ENCODE results near the gene SBNO2.

Gene SBNO2

DNA sequence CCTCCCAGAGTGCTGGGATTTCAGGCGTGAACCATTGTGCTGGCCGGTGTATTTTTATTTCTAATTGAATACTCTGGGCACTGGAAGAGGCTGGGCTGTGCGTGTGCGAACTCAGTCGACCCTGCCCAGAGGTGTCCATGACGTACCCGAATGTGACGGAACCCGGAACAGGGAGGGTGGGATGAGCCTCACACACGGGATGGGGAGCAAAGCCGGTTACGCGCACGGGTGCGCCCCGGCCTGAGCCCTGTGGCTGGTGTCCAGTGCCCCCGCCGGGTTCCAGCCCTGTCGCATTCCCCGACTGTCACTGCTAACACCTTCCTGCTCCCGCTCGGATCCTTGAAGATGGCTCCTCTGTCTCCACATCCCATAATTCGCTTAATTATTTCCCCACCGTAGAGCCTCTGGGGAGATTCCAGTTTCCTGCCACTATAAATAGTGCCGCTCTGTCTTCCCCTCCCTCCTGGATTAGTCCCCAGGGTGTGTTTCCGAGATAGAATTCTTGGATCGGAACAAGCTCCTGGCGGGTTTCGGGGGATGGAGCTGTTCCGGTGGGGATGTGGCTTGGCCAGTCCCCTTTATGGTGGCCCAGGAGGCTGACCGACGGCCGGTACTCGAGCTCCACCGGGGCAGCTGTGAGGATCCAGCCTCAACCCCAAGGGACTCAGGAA, 22.0 kb downstream of the SBNO2 start:
- no peak for DNase-seq

DNA sequence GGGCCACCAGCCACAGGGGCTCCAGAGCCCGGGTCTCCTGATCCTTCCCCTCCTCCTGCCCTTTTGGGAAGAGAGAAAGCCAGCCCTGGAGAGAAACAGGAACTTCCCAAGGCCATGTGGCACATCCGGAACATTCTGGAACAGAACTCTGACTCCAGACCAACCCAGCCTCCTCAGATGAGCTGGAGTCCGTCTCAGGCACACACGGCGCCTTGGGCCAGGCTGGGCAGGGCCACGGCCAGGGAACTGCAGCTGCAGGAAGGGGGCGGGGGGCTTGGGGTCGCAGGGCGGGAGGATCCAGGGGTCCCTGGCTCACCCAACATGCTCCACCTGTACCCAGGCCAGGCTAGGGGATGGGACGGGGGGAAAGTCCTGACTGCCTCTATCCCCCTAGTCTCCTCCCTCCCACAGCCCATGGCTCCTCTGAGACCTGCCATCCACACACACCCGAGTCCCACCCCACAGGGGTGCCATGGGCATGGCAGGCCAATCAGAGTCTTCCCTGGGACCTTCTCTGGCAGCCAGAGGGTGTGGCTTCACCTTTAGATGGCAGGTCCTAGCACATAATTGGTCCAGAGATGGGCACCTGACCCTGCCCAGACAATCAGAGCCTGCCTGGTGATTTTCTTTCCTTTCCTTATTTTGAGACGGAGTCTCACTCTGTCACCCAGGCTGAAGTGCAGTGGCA, 22.9 kb downstream of the SBNO2 start:
- DNase-seq: no peak

DNA sequence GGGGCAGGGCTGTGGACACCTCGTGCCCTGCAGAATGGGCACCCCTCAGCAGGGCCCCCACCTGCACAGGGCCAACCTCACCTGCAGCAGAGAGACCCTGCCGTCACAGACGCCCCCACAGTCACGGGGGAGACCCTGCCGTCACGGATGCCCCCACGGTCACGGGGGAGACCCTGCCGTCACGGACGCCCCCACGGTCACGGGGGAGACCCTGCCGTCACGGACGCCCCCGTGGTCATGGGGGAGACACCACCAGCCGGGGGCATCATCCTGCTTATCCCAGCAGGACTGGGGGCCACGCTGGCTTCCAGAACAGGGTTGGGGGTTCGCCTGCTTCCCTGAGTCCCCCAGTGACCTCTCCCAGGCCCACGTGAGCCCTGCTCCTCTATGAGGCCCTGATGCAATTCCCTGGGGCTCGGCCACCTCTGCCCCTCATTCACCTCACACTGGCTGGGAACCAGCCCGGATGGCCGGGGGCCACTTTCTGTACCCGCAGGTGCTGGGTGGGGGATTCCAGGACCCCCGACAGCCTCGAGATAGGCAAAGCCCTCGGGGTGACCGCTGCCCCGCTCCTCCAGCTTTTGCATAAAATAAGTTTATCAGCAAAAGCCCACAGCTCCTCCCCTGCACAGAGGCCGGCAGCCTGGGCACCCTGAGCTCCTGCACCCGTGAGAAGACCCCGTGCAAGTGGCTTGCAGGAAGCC, 23.6 kb downstream of the SBNO2 start:
- DNase-seq: no peak

DNA sequence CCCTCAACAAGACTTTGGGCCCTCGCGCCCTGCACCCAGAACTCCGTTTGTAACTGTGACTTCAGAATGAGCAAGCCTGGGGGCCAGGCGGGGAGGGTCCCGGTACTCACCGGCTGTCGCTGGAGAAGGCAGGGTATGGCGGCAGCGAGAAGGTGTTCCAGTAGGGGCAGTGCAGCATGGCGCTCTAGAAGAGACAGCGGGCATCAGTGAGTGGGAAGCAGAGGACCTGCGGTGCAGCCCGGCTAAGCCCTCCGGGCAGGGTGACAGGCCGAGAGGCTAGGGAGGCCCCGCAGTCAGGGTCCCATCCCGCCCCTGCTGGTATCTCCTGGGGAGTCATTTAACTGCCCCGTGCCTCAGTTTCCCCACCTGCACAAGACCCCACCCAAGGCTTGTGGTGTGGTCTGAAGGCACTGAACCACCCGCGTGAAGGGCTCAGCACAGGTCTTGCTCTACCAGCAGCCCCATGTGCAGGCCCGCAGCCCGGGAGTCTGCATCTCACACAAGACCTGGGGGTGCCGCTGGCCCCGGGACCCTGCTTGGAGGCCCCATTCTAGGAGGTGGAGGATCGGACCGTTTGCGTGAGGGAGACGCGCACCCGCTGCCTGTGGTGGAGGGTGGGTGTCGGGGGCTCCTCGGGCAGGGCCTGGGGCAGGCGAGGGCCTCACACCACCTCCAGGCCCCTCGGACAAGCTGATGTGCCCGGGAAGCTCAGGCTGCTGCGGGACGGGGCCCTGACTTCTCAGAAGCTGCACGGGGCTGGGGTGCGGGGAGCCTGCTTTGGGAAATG, 24.6 kb downstream of the SBNO2 start:
- no peak for DNase-seq

DNA sequence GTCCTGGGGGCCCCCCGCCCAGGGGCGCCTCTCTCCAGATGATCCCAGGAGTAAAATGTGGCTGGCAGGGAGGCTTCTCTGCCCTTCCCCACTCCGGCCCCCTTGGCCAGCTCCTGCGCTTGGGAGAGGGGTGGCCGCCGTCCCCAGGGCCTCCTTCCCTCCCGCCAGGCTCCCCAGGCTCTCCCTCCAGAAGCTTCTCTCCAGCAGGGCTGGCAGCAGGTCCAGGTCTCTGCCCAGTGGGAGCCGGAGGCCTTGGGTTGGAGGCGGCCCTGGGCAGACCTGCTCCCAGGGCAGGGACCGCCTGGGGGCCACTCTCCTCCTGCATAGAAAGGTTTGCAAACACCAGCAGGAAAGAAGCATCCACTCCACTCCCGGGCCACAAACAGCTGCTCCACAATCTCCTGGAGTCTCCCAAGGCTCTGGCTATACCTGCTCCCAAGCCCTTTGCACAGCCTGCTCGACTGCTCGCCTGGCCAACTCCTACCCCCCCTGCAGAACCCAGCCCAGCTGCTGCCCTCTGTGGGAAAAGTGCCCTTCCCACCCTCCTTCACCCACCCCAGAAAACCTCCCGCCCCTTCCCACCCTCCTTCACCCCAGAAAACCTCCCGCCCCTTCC, 26.0 kb downstream of the SBNO2 start:
- DNase-seq: no peak

DNA sequence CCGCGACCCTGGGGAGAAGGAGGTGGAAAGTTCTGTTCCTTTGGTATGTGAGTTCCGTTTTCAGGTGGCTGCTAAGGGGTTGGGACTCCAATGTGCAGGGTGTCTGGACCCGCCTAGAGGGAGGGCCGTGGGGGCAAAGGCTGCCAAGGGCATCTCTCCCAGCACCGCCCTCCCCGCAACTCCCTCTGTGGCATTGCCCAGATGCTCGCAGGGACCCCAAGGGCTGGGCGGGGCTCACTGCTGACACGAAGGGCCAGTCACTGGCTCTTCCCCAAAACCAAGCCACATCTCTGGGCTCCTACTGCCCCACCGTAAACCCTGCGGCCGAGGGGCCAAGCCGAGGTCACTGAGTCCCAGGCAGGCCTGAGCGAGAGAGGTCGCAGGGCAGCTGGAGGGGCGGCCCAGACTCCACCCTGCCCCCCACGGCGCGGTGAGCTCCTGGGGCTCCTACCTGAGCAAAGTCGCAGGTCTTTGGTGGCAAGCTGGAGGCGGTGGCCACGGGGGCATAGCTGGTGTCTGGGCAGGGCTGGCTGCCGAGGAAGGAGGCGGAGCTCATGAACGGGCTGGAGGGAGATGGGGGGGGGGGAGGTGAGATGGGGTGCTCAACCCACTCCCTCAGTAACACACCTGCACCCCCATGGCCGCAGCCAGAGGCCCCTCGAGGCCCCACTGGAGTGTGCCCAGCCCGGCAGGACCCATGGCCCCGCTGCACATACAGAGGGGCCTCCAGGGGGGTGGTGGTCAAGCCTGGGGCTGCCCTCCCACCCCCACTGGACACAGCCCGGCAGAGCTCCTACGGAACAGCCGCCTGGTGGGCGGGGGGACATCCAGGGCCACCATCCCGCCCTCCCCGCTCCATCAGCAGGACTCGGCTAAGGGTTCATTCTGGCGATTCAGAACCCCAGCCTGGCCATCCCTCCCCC, 26.9 kb downstream of the SBNO2 start:
- no peak for DNase-seq

DNA sequence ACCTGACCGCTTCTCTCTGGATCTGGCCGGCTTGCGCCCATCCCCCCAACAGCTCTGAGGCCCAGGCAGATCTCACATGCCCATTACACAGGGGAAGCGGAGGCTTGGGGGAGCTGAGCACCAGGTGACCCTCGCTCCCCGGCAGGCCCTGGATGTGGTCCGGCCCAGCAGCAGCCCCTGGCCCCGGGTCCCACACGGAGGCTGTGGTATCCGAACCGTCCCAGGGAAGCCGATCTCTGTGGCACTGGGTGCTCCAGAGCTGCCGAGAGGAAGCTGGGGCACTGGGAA, 27.7 kb downstream of the SBNO2 start:
- no peak for DNase-seq

DNA sequence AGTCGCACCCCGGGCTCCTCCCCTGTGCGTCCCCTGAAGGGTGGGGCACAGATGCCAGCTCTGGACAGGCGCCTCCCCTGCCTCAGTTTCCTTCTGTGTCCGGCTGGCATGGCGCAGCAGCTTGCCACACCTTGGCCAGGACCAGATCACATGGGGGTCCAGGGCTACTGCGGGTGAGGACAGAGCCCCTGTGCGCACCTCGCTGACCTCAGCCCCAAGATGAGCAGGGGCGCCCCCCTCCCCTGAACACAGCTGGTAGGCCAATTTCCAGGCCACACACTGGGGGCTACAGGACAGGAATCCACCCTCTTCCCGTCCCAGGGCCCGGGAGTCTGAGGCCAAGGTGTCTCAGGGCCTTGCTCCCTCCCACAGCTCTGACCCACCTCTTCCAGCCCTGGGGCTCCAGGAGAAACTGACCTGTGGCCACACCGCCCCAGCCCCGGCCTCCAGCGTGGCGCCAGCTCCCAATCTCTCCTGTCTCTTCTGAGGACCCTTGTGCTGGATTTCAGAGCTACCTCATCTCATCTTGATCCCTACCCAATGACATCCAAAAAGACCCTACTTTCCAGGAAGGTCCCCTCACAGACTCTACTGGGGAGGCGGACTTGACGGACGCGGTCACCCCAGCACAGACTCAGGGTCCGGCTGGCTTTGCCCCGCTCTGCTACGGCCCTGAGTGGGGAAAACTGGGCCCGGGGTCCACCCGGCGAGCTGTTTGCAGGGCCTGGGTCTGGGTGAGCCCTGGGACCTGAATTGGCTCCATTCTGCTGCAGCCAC, 28.2 kb downstream of the SBNO2 start:
- DNase-seq: no peak

DNA sequence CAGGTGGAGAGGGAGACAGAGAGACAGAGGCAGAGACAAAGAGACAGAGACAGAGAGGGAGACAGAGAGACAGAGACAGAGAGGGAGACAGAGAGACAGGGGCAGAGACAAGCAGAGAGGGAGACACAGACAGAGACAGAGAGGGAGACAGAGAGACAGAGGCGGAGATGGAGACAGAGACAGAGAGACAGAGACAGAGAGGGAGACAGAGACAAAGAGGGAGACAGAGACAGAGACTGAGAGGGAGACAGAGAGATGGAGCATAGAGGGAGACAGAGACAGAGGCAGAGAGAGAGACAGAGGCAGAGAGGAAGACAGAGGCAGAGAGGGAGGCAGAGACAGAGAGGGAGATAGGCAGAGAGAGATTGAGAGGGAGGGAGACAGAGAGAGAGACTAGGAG, 29.3 kb downstream of the SBNO2 start:
- no peak for DNase-seq

DNA sequence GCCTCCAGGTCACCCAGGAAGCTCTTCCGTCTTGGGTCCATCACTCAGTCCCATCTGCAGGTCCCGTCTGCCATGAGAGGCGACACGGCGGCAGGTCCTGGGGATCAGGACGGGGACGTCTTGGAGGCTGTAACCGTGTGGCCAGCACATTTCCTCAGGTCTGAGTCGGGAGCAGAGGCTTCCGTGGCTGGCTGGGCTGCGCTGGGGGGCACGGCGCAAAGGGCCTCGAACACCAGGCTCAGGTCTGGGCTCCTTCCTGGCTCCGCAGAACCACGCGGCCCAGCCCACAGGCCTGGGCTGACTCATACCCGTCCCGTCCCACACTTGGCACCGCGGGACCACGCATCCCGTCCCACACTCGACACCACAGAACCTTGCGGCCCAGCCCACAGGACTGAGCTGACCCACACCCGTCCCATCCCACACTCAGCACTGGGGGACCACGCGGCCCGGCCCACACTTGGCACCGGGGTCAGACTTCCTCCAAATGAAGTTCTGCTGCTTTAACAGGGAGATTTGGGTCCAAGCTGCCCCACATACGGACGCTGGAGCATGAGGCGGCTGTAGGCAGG, 30.2 kb downstream of the SBNO2 start:
- no peak for DNase-seq

DNA sequence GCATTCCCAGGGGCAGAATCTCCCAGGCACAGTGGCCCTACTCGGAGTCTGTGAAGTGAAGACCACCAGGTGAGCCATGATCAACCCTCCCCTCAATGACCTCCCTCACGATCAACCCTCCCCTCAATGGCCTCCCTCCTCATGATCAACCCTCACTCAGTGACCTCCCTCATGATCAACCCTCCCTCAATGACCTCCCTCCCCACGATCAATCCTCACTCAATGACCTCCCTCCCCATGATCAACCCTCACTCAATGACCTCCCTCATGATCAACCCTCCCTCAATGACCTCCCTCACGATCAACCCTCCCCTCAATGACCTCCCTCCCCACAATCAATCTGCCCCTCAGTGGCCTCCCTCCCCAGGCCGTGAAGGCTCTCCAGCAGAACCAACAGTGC, 32.1 kb downstream of the SBNO2 start:
- no peak for DNase-seq

DNA sequence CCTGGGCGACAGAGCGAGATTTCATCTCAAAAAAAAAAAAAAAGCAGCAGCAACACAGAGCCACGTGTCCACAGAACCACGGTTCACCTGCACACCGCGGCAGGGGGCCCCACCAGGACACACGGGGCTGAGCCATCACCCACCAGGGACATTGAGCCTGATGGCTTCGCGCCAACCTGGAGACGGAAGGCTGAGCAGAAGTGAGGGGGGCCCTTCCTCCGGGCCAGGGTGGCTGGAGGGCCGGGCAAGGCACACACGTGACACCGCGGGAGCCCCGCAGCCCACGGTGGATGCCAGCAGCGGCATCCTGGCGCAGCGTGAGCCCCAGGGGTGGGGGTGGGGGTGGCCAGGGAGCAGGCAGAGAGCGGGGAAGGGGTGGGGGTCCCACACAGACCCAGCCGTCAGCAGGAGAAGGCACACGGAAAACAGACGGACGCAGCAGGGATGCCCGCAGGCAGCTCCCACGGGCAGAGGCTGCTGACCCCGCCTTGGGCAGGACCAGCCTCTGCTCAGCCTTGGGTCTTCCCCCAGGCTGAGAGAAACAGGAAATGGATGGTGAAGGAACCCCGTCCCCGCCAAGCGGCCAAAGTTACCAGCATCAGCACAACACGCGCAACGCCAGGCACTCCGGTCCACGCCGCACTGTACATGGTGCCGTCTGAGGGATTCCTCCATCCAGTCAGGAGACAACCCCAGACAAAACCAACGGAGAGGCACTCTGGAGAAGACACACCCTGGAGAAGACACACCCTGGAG, 33.6 kb downstream of the SBNO2 start:
- no peak for DNase-seq

DNA sequence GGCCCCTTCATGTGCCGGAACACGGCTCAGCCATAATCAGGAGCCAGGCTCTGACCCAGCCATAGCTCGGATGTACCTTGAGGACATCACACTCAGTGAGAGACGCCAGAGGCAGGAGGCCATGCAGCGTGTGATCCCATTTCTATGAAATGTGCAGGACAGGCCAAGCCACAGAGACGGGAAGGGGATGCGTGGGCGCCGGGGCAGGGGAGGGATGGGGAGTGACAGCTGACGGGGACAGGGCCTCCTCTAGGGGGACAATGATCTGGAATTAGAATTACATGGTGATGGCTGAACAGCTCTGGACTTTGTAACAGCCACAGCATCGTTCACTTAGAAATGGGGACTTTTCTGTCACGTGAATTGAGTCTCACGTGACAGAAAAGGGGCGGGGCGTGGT, 34.9 kb downstream of the SBNO2 start:
- DNase-seq: no peak

DNA sequence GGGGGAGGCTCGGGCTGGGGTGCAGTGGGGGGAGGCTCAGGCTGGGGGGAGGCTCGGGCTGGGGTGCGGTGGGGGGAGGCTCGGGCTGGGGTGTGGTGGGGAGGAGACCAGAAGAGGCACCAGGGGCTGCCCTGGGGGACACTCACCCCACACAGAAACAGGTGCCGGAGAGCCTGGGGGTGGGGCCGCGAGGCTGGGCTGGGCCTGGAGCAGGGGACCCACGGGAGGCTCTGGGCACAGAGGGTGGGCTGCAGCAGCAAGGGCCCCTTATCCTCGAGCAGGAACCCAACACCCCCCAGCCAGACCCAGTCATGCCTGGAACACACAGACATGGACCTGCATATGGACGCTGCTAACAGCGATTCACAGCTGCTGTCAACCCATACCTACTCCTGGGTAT, 35.9 kb downstream of the SBNO2 start:
- DNase-seq: no peak

DNA sequence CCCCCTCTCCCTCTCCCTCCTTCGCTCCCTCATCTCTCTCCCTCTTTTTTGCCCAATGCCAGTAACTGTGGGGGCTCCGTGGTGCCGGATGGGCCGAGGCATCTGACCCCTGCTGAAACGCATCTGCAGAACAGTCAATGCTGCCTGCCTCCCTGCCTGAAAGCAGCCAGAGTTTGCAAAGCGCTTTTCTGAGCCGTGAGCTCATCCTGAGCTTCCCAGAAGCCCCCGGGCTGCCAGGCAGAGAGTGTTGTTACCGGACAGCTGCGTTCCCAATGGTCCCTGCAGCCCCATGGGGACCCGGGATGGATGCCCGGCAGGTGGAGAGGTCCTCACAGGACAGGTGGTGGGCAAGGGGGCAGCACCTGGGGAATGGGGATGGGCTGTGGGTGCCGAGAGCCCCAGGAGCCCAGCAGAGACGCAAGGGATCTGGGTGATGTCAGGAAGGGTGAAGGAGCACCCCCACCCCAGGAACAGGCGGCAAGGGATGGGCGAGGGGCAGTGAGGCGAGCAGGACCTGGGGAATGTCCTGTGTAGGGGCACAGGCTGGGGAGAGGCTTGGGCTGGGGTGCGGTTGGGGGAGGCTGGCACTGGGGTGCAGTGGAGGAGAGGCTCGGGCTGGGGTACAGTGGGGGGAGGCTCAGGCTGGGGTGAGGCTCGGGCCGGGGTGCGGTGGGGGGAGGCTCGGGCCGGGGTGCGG, 37.3 kb downstream of the SBNO2 start:
- no peak for DNase-seq

DNA sequence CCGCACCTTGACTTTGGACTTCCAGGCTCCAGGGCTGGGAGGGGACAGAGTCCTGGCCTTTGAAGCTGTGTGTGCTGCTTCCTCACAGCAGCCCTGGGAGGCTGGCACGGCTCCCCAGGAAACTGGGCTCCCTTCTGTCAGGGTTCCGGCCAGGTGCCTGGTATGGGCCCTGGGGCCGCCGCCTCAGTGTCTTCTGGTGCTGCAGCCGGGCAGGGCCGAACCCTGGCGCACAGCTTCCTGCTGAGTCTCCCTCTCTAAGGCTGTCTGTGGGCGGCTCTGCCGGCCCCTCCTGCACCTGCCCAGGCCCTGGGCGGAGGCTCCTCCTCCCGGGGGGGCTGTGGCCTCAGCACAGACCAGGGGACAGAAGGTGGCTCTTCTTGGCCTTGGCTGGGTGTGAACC, 37.9 kb downstream of the SBNO2 start:
- no peak for DNase-seq

DNA sequence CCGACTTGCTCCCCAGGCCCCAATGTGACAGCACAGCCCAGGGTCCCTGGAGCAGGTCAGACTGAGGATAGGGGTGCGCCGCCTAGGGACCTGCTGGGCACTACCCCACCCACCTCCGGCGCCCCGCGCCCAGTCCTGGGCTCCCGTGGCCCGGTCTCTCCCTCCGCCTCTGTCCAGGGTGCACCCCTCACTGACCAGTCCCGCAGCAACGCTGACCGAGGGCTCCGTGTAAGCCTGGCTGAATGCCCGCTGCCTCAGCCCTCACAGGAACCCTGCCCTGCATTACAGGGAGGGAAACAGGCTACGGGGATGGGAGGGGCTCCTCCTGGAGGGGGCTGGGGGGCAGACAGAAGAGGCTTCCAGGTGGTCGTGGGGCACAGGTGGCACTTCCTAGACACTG, 38.6 kb downstream of the SBNO2 start:
- no peak for DNase-seq

DNA sequence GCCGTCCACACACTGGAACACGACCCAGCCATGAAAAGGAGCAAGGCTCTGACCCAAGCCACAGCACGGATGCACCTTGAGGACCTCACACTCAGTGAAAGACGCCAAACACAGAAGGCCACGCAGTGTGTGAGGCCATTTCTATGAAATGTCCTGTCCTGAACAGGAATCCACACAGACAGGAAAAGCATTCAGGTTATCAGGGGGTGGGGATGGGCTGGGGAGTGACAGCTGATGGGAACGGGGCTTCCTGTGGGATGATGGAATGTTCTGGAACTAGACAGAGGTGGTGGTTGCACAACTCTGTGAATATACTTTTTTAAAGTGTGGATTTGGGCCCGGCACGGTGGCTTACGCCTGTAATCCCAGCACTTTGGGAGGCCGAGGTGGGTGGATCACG, 39.6 kb downstream of the SBNO2 start:
- no peak for DNase-seq

DNA sequence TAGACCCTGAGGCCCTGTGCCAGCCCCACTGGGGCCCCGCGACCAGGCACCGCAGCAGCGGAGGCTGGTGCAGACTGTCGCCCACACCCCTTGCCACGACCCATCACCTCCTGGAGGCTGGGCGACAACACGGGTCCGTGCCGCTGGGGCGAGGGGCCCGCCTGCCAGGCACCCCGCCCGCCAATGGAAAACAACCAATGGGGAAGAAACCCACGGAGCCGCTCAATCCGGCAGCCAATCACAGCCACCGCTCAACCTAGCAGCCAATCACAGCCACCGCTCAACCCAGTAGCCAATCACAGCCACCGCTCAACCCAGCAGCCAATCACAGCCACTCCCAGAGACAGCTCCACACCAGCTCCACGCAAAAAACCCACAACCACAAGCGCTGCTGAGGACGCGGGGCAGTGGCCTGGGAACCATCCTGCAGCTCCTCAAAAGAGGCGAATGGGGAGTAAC, 40.6 kb downstream of the SBNO2 start:
- DNase-seq: no peak

All from NCI-H2171 (cell line).